Endothelial cell (in vitro differentiated cells): Measurements from ENCODE around the gene ESPNL. TPM values are rescaled to one million over a fixed set of nuclear protein-coding genes. Genes with fewer than 3 reads are reported as not detected.

Experiments used
- DNase-seq: peaks from one replicate; pipeline ENCODE4 v3.0.0; 2021; ENCODE audit warnings: low spot score
- H3K27ac Mint-ChIP-seq: one replicate; pipeline ENCODE4 v1.8.0; 2021; ENCODE audit warnings: mixed read lengths, inconsistent platforms; ENCODE audit not compliant: unreplicated experiment
- H3K27me3 Mint-ChIP-seq: one replicate; pipeline ENCODE4 v1.8.0; 2021; ENCODE audit warnings: mild to moderate bottlenecking, moderate library complexity, mixed read lengths, inconsistent platforms; ENCODE audit not compliant: unreplicated experiment
- H3K36me3 Mint-ChIP-seq: one replicate; pipeline ENCODE4 v1.8.0; 2021; ENCODE audit warnings: mild to moderate bottlenecking, low read depth, mixed read lengths, inconsistent platforms; ENCODE audit not compliant: unreplicated experiment
- H3K4me1 Mint-ChIP-seq: one replicate; pipeline ENCODE4 v1.8.0; 2021; ENCODE audit warnings: mild to moderate bottlenecking, mixed read lengths, inconsistent platforms; ENCODE audit not compliant: unreplicated experiment
- H3K4me3 Mint-ChIP-seq: one replicate; pipeline ENCODE4 v1.8.0; 2021; ENCODE audit warnings: mild to moderate bottlenecking, mixed read lengths, inconsistent platforms; ENCODE audit not compliant: unreplicated experiment
- H3K9me3 Mint-ChIP-seq: one replicate; pipeline ENCODE4 v1.8.0; 2021; ENCODE audit warnings: mixed read lengths, inconsistent platforms; ENCODE audit not compliant: unreplicated experiment
- total RNA-seq: library from RNA; stranded (reverse); fragmentation: NEBNext Ultra II Directional; extraction: Animal tissue kit (Norgen Biotek cat#: 25700); gene quantifications from one replicate; pipeline ENCODE4 v1.2.1, GENCODE V29; 2021; ENCODE audit not compliant: unreplicated experiment
- TF ChIP-seq, protein P1 (sequence below): fragments of 200-600 bp; sonication (generic); IDR thresholded peaks from one replicate; pipeline ENCODE4 v1.5.0; 2021; ENCODE audit warnings: antibody characterized with exemption; ENCODE audit not compliant: unreplicated experiment

Gene ESPNL
- total RNA-seq, 1 donor from 2014 or later = 0.82 TPM

DNA sequence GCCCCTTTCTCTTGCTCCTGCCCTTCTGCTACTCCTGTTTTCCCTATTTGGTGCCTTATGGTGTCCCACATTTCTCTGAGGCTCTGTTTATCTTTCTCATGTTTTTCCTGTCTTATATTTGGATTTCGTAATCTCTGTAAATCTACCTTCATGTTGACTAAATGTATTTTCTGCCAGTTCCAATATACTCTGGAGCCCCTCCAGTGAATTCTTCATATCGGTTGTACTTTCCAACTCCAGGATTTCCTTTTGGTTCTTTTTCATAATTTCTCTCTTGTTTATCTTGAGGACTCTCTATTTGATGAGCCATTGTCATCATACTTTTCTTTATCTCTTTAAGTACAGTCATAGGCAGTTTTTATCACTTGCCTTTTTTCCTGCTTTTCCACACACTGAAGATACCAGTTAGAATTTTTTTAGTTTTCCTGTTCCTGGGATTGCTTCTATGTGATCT is 20.2 kb upstream of the ESPNL start:
- TF ChIP-seq, protein P1, sequence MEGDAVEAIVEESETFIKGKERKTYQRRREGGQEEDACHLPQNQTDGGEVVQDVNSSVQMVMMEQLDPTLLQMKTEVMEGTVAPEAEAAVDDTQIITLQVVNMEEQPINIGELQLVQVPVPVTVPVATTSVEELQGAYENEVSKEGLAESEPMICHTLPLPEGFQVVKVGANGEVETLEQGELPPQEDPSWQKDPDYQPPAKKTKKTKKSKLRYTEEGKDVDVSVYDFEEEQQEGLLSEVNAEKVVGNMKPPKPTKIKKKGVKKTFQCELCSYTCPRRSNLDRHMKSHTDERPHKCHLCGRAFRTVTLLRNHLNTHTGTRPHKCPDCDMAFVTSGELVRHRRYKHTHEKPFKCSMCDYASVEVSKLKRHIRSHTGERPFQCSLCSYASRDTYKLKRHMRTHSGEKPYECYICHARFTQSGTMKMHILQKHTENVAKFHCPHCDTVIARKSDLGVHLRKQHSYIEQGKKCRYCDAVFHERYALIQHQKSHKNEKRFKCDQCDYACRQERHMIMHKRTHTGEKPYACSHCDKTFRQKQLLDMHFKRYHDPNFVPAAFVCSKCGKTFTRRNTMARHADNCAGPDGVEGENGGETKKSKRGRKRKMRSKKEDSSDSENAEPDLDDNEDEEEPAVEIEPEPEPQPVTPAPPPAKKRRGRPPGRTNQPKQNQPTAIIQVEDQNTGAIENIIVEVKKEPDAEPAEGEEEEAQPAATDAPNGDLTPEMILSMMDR = no peak
- Mint-ChIP-seq H3K4me1 (no peaks in the 10 kb centered on the region), H3K27ac (no peak overlapping the region), H3K36me3 (peaks cover 37% of the 10 kb centered on the region), H3K4me3 (peak overlapping the region; percentile 61), H3K27me3 (peaks cover 1% of the 10 kb centered on the region), H3K9me3 (no peaks in the 10 kb centered on the region)
- DNase-seq = no peak

DNA sequence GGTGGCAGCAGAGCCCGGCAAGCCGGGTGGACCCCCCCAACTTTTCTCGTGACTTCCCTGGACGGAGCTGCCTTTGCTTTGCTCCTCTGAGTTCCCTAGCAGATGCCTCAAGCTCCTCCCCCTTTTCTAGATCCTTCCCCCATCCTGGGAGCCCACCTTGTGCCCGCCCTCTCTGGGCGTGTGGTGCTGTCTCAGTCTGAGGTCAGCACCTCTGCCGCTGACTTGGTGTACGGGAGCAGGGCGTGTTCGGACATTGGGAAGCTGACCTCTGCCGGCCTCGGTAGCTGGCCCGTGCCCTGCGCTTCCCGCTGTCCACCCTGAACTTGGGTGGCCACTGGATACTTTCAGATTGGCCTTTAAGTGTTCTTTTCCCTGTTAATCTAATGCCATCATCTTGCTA is 19.6 kb upstream of the ESPNL start:
- Mint-ChIP-seq H3K4me1 (no peaks in the 10 kb centered on the region), H3K9me3 (no peaks in the 10 kb centered on the region), H3K27ac (no peak overlapping the region), H3K36me3 (peaks cover 41% of the 10 kb centered on the region), H3K4me3 (peak overlapping the region; percentile 65), H3K27me3 (peaks cover 1% of the 10 kb centered on the region)
- TF ChIP-seq, protein P1 = no peak
- DNase-seq = no peak

DNA sequence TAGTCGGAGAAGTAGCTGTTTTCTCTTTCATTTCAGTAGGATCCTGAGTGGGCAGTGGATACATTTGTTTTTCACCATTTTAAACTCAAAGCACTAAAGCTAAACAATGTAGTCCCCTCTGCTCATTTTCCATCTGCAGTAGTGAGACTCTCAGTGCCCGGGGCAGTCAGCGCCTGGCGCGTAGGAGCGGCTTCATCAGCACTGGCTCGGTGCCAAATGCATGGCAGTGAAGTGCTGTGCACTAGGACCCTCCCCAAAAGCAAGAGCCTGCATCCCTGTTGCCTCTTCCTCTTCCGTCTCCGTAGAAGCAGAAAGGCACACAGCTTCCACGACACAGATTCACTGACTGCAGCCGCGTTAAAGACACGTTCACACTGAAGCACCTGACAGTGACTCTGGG is 19.0 kb upstream of the ESPNL start:
- no peaks in the 10 kb centered on the region for H3K9me3 Mint-ChIP-seq
- H3K27me3 Mint-ChIP-seq = peaks cover 1% of the 10 kb centered on the region
- no peak overlapping the region for H3K27ac Mint-ChIP-seq
- H3K36me3 Mint-ChIP-seq = peaks cover 44% of the 10 kb centered on the region
- TF ChIP-seq, protein P1 = no peak
- no peaks in the 10 kb centered on the region for H3K4me1 Mint-ChIP-seq
- DNase-seq = no peak
- H3K4me3 Mint-ChIP-seq = peak overlapping the region; percentile 65

DNA sequence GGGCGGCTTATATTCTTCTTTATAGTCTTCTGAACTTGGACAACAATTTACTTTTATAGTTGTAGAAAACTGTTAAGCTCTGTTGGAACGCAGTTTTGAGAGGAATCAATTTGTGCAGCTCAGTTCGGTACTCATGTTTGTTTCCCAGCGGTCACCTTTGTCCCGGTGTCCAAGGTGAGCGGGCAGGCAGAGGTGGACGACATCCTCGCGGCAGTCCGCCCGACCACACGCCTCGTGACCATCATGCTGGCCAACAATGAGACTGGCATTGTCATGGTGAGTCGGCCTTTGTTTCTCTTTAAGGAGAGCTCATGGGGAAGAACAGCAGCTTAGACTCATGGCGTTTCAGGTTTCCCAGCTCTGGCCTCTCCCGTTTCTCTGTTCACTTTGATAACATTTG is 18.6 kb upstream of the ESPNL start:
- TF ChIP-seq, protein P1 = no peak
- H3K4me3 Mint-ChIP-seq = no peak overlapping the region
- no peaks in the 10 kb centered on the region for H3K4me1 Mint-ChIP-seq
- H3K9me3 Mint-ChIP-seq = no peaks in the 10 kb centered on the region
- DNase-seq = no peak
- H3K36me3 Mint-ChIP-seq = peaks cover 44% of the 10 kb centered on the region
- no peak overlapping the region for H3K27ac Mint-ChIP-seq
- H3K27me3 Mint-ChIP-seq = peaks cover 1% of the 10 kb centered on the region

DNA sequence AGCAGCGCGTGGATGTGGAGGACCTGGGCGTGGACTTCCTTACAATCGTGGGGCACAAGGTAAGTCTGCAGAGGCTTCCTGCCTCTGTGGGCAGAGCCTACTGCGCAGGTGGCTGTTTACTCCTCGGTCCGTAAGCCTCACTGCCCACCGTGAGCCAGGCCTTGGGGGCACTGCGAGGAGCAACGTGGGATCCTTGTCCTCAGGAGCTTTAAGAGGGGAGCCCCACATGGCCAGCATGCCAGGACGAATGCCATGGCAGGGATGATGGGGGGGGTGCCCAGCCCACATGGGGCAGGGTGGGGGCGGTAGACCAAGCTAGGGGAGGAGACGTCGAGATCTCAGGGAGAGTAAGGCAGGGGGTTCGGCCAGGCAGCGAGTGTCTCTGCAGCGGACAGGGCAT is 18.0 kb upstream of the ESPNL start:
- Mint-ChIP-seq H3K27ac (no peak overlapping the region), H3K4me3 (no peak overlapping the region), H3K4me1 (no peaks in the 10 kb centered on the region), H3K36me3 (peaks cover 44% of the 10 kb centered on the region), H3K9me3 (no peaks in the 10 kb centered on the region), H3K27me3 (peaks cover 1% of the 10 kb centered on the region)
- TF ChIP-seq, protein P1 = no peak
- no peak for DNase-seq
